ENCODE measurements around the gene LRRC4. TPM values are rescaled to one million over a fixed set of nuclear protein-coding genes. Genes with fewer than 3 reads are reported as not detected.
A peak's percentile ranks its signal among the peaks of the same experiment; 100 is the strongest.

The LRRC4 gene
- total RNA-seq, 1 donor from 2014 or later = 0.70 TPM

DNA sequence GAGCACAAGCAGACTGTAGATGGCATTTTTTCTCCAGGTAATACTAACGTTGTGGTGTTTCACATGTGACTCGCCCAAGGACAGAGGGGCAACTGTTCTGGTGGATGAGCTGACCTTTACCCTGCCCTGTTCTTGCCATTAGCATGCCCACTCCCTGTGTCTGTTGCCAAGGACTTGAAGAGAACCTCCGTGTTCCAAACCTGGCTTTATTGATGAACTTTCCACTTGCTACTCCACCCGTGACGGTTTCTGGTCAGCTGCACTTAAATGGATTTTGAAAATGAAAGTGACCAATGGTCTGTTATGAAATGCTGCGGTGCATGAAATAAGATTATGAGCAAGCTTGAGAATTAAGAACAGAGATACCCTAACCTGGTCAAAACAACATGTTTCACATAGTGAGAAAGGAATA is 30.4 kb downstream of the LRRC4 start:
- Mint-ChIP-seq H3K4me1 (ENCODE audit: unreplicated experiment) (peaks cover 31% of the 10 kb centered on the region), H3K4me3 (ENCODE audit: unreplicated experiment) (no peak overlapping the region), H3K36me3 (ENCODE audit: unreplicated experiment) (peaks cover 8% of the 10 kb centered on the region), H3K9me3 (ENCODE audit: unreplicated experiment) (no peaks in the 10 kb centered on the region), H3K27ac (ENCODE audit: unreplicated experiment) (no peak overlapping the region), H3K27me3 (ENCODE audit: unreplicated experiment) (no peaks in the 10 kb centered on the region)
- no peak for DNase-seq (ENCODE audit: extremely low spot score, unreplicated experiment)
- TF ChIP-seq, protein P1, sequence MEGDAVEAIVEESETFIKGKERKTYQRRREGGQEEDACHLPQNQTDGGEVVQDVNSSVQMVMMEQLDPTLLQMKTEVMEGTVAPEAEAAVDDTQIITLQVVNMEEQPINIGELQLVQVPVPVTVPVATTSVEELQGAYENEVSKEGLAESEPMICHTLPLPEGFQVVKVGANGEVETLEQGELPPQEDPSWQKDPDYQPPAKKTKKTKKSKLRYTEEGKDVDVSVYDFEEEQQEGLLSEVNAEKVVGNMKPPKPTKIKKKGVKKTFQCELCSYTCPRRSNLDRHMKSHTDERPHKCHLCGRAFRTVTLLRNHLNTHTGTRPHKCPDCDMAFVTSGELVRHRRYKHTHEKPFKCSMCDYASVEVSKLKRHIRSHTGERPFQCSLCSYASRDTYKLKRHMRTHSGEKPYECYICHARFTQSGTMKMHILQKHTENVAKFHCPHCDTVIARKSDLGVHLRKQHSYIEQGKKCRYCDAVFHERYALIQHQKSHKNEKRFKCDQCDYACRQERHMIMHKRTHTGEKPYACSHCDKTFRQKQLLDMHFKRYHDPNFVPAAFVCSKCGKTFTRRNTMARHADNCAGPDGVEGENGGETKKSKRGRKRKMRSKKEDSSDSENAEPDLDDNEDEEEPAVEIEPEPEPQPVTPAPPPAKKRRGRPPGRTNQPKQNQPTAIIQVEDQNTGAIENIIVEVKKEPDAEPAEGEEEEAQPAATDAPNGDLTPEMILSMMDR (IDR thresholded peaks at IDR 0.05) = no peak

DNA sequence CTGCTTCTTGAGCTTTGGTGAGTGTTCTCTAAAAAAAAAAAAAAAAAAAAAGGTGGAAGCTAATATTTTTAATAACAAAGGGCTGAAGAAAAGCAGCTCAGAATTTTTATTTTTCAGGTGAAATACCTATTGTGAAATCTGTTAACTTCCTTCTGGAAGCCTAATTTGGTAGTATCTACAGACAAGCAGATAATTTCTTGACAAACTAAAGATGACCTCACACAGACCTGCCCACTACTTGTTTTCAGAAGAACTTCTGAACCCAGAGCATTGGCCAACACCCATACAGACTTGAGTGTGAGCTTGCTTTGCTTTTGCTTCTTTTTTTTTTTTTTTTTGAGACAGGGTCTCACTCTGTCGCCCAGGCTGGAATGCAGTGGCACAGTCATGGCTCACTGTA is 31.2 kb downstream of the LRRC4 start:
- no peak for DNase-seq (ENCODE audit: extremely low spot score, unreplicated experiment)
- TF ChIP-seq, protein P1 (IDR thresholded peaks at IDR 0.05) = no peak
- H3K4me3 Mint-ChIP-seq (ENCODE audit: unreplicated experiment) = no peak overlapping the region
- H3K27me3 Mint-ChIP-seq (ENCODE audit: unreplicated experiment) = no peaks in the 10 kb centered on the region
- peaks cover 7% of the 10 kb centered on the region for H3K36me3 Mint-ChIP-seq (ENCODE audit: unreplicated experiment)
- H3K9me3 Mint-ChIP-seq (ENCODE audit: unreplicated experiment) = no peaks in the 10 kb centered on the region
- peaks cover 39% of the 10 kb centered on the region for H3K4me1 Mint-ChIP-seq (ENCODE audit: unreplicated experiment)
- no peak overlapping the region for H3K27ac Mint-ChIP-seq (ENCODE audit: unreplicated experiment)

DNA sequence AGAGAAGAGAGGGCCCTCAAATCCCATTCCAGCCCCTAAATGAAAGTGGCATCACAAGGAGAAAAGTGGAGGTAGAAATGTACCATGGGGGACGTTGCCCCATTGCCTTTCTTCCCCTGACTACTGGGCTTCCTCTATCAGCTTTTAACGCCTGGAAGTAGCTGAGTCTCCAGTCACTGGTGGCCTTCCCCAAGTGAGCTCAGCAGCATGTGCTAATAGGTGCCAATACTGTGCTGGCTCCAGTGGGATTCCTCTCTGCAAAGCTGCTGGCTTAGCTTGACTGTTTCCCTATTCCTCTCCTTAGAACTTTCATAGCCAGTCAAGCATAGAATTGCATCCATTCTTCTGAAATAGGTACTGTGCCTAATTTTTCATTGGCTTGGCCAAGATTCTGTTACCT is 32.6 kb downstream of the LRRC4 start:
- peaks cover 10% of the 10 kb centered on the region for H3K36me3 Mint-ChIP-seq (ENCODE audit: unreplicated experiment)
- H3K4me1 Mint-ChIP-seq (ENCODE audit: unreplicated experiment) = peaks cover 48% of the 10 kb centered on the region
- no peak for DNase-seq (ENCODE audit: extremely low spot score, unreplicated experiment)
- no peaks in the 10 kb centered on the region for H3K9me3 Mint-ChIP-seq (ENCODE audit: unreplicated experiment)
- H3K4me3 Mint-ChIP-seq (ENCODE audit: unreplicated experiment) = no peak overlapping the region
- no peak overlapping the region for H3K27ac Mint-ChIP-seq (ENCODE audit: unreplicated experiment)
- TF ChIP-seq, protein P1 (IDR thresholded peaks at IDR 0.05) = no peak
- H3K27me3 Mint-ChIP-seq (ENCODE audit: unreplicated experiment) = no peaks in the 10 kb centered on the region

DNA sequence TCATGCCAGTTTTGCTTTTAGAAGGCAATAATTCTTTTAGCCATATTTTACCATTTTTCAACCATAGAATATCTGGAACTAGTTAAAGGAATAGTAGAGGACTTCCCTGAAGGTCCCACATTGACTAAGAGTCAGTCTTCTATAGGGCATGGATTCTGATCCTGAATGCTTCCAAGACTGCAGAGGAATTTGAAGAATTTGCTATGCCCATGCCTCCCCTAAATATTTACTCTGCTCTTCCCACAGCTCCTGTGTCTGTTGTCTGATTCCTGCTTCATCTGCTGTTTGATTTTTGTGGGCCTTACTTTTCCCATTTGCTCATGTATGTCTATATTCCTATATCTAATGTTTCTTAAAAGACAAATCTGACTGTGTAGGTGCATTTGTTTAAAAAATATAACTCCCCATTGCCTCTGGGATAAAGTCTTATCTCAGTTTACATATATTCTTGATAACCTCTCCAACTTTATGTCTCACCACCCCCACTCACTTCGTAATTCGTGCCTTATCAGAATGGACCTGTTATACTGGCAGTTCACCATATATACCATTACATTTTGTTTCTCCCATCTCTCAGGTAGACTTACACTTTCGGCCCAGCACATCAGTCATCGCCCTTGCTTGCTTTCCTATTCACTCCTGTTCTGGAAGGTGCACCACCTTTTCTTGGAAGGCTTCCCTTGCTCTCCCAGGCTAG is 33.9 kb downstream of the LRRC4 start:
- Mint-ChIP-seq H3K27ac (ENCODE audit: unreplicated experiment) (peak overlapping the region; percentile 67), H3K4me3 (ENCODE audit: unreplicated experiment) (no peak overlapping the region), H3K27me3 (ENCODE audit: unreplicated experiment) (no peaks in the 10 kb centered on the region), H3K9me3 (ENCODE audit: unreplicated experiment) (no peaks in the 10 kb centered on the region), H3K36me3 (ENCODE audit: unreplicated experiment) (peaks cover 15% of the 10 kb centered on the region), H3K4me1 (ENCODE audit: unreplicated experiment) (peaks cover 48% of the 10 kb centered on the region)
- TF ChIP-seq, protein P1 (IDR thresholded peaks at IDR 0.05) = no peak
- DNase-seq (ENCODE audit: extremely low spot score, unreplicated experiment) = no peak

DNA sequence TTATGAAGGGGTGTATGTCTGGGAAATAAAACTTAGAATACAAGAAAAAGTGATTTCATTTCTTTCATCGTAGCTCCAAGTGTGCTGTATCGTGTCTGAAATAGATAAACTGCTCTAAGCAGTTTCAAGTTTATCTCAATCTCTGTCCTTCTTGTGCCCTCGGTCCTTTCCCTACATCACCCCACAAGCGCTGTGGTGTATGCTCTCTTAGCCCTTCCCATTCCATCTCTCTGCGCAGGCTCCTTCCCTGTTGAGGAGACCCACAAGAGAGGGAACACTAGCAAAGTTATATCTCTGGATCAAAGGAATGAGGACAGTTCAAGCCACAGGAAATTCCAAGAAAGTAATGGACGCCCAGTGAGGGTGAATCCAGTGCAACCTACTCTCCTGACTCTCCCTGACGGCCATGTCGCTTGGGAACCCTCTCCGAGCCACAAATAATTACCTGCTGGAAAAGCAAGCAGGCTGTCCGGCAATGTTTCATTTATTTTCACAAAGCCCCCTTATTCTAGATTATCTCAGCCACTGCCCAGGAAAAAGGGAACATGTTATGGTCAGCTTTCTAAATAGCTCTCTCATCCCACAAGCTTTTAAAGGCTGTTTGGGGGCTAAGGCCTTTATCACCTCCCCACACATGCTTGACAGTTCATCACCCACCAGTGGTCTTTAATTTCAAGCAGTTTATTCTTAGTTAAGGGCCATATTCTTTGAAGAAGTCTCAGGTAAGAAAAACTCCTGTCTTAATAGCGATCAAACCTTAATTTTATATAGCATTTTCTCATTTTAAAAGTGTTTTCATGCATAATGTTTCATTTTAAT is 34.8 kb downstream of the LRRC4 start:
- Mint-ChIP-seq H3K4me3 (ENCODE audit: unreplicated experiment) (no peak overlapping the region), H3K27me3 (ENCODE audit: unreplicated experiment) (no peaks in the 10 kb centered on the region), H3K36me3 (ENCODE audit: unreplicated experiment) (peaks cover 14% of the 10 kb centered on the region), H3K27ac (ENCODE audit: unreplicated experiment) (peak overlapping the region; percentile 67), H3K9me3 (ENCODE audit: unreplicated experiment) (no peaks in the 10 kb centered on the region), H3K4me1 (ENCODE audit: unreplicated experiment) (peaks cover 48% of the 10 kb centered on the region)
- TF ChIP-seq, protein P1 (IDR thresholded peaks at IDR 0.05) = no peak
- no peak for DNase-seq (ENCODE audit: extremely low spot score, unreplicated experiment)
